K562 (cell line): Measurements from ENCODE around the gene ZDHHC5. TPM values are rescaled to one million over a fixed set of nuclear protein-coding genes. Genes with fewer than 3 reads are reported as not detected.

Source experiments
- CXXC5 ChIP-seq: fragments of 250-450 bp; sonication (Bioruptor Pico); IDR thresholded peaks from 2 replicates; pipeline ENCODE4 v1.8.0; 2022; ENCODE audit warnings: inconsistent platforms, mild to moderate bottlenecking, moderate library complexity
- E2F3 ChIP-seq: fragments of 250-450 bp; sonication (Bioruptor Pico); IDR thresholded peaks from 2 replicates; pipeline ENCODE4 v1.4.0; 2020; ENCODE audit warnings: mild to moderate bottlenecking
- ELF4 ChIP-seq: fragments of 450-650 bp; formaldehyde crosslinking; IDR thresholded peaks from 2 replicates; pipeline ENCODE4 v1.4.0; 2022; ENCODE audit warnings: missing genetic modification characterization
- ESRRB ChIP-seq: fragments of 250-450 bp; sonication (Bioruptor Pico); IDR thresholded peaks from 2 replicates; pipeline ENCODE4 v1.5.0; 2020; ENCODE audit warnings: mild to moderate bottlenecking, moderate library complexity, borderline replicate concordance
- HMGN3 ChIP-seq: IDR thresholded peaks from 2 replicates; pipeline ENCODE4 v1.6.1; 2011; ENCODE audit warnings: borderline replicate concordance, low read depth, mild to moderate bottlenecking, mixed read lengths, low read length; ENCODE audit not compliant: insufficient read length; ENCODE audit errors: extremely low read depth
- KDM4B ChIP-seq, 2 experiments: fragments of 450-650 bp in 1 of 2; sonication (generic) in 1 of 2; IDR thresholded peaks; 2 replicates each; pipeline ENCODE4 v1.6.1; 2016 to 2017; ENCODE audit warnings: borderline replicate concordance in 2 of 2, antibody characterized with exemption in 1 of 2, low read depth in 1 of 2, mild to moderate bottlenecking in 1 of 2
- LCOR ChIP-seq: sonication (generic); formaldehyde crosslinking; IDR thresholded peaks from 2 replicates; pipeline ENCODE4 v1.8.0; 2022; ENCODE audit warnings: mild to moderate bottlenecking, missing genetic modification reagents
- MAX ChIP-seq: sonication (generic); formaldehyde crosslinking; IDR thresholded peaks from 2 replicates; pipeline ENCODE4 v1.9.0; 2022; ENCODE audit warnings: mild to moderate bottlenecking, missing genetic modification reagents
- MLLT1 ChIP-seq, 2 experiments: fragments of 450-650 bp; IDR thresholded peaks; 2 replicates each; pipeline ENCODE4 v1.6.1; 2016
- POLR2A ChIP-seq: fragments of 450-650 bp; conservative IDR thresholded peaks from 2 replicates; pipeline ENCODE4 v1.6.1; 2016
- SIN3A ChIP-seq, 2 experiments: fragments of 150-350 bp in 1 of 2; IDR thresholded peaks; 2 replicates each; pipeline ENCODE4 v1.6.1; 2011 to 2016; ENCODE audit warnings: borderline replicate concordance in 2 of 2, low read depth in 2 of 2, low read length in 2 of 2, mild to moderate bottlenecking in 2 of 2, moderate library complexity in 2 of 2; ENCODE audit not compliant: control insufficient read depth in 1 of 2
- SPI1 ChIP-seq: IDR thresholded peaks from 2 replicates; pipeline ENCODE4 v1.6.1; 2011; ENCODE audit warnings: low read depth, low read length, control low read depth, borderline replicate concordance
- TAF15 ChIP-seq: fragments of 200-400 bp; formaldehyde crosslinking; IDR thresholded peaks from 2 replicates; pipeline ENCODE4 v1.6.1; 2017; ENCODE audit warnings: mild to moderate bottlenecking, low read depth, low read length, moderate library complexity
- TRIM28 ChIP-seq: fragments of 450-650 bp; IDR thresholded peaks from 2 replicates; pipeline ENCODE4 v1.6.1; 2017
- TSC22D4 ChIP-seq: fragments of 450-650 bp; IDR thresholded peaks from 2 replicates; pipeline ENCODE4 v1.6.1; 2016; ENCODE audit warnings: missing genetic modification characterization, missing biosample characterization, control low read depth
- YY1 ChIP-seq, 3 experiments: IDR thresholded peaks; 2 replicates each; pipeline ENCODE4 v1.6.1; 2011; ENCODE audit warnings: low read length in 2 of 3, mild to moderate bottlenecking in 2 of 3, moderate library complexity in 2 of 3, borderline replicate concordance in 1 of 3, control low read depth in 1 of 3, low read depth in 1 of 3; ENCODE audit not compliant: insufficient read depth in 3 of 3, insufficient replicate concordance in 2 of 3, control insufficient read depth in 1 of 3, insufficient read length in 1 of 3; ENCODE audit errors: extremely low read depth in 1 of 3
- ZC3H11A ChIP-seq: IDR thresholded peaks from 2 replicates; pipeline ENCODE4 v1.6.1; 2012; ENCODE audit warnings: low read depth, low read length, improper control_type of control experiment
- ZKSCAN1 ChIP-seq: fragments of 150-350 bp; IDR thresholded peaks from 2 replicates; pipeline ENCODE4 v1.6.1; 2016; ENCODE audit warnings: low read depth, low read length
- ZNF511 ChIP-seq: sonication (generic); formaldehyde crosslinking; IDR thresholded peaks from 2 replicates; pipeline ENCODE4 v1.8.0; 2022; ENCODE audit warnings: mild to moderate bottlenecking, missing genetic modification reagents
- ZNF785 ChIP-seq: fragments of 250-450 bp; sonication (Bioruptor Pico); IDR thresholded peaks from 2 replicates; pipeline ENCODE4 v1.4.0; 2020; ENCODE audit warnings: mild to moderate bottlenecking
- polyA plus RNA-seq, 8 experiments: library from polyadenylated mRNA; depleted of rRNA in 4 of 8; stranded (reverse) in 5 of 8; unstranded in 3 of 8; fragments of >200 nt; fragmentation: Nextera tagmentation in 2 of 8; fragmentation: Illumina TruSeq in 1 of 8; extraction: Ambion mirVana in 2 of 8; extraction: Trizol in 1 of 8; gene quantifications; 2 replicates each; pipeline versions ENCODE4 v1.2.1 to v1.2.3, GENCODE V29; 2011 to 2014; ENCODE audit warnings: inconsistent platforms in 1 of 8, missing spikeins in 1 of 8
- total RNA-seq, 7 experiments: library from RNA; depleted of rRNA in 6 of 7; stranded (reverse); fragments of >200 nt in 6 of 7; fragmentation: Illumina TruSeq in 2 of 7; extraction: Trizol in 2 of 7; gene quantifications; 2 replicates each; pipeline versions ENCODE4 v1.2.1 to v1.2.3, GENCODE V29; 2011 to 2021; ENCODE audit warnings: low replicate concordance in 1 of 7
- TF ChIP-seq, protein P1 (sequence below), 2 experiments: IDR thresholded peaks in 1 of 2; conservative IDR thresholded peaks in 1 of 2; 2 replicates each; pipeline ENCODE4 v1.6.1; 2016; ENCODE audit warnings: low read depth in 2 of 2, mild to moderate bottlenecking in 1 of 2, missing compliant biosample characterization in 1 of 2, missing genetic modification characterization in 1 of 2, moderate library complexity in 1 of 2

Gene ZDHHC5
- total and polyA plus RNA-seq, 9 of the 15 experiments (the other 6 are each of a cell fraction or from before 2014, with no cell fraction given): 3.8 to 64.2 (median 35.9) TPM

DNA sequence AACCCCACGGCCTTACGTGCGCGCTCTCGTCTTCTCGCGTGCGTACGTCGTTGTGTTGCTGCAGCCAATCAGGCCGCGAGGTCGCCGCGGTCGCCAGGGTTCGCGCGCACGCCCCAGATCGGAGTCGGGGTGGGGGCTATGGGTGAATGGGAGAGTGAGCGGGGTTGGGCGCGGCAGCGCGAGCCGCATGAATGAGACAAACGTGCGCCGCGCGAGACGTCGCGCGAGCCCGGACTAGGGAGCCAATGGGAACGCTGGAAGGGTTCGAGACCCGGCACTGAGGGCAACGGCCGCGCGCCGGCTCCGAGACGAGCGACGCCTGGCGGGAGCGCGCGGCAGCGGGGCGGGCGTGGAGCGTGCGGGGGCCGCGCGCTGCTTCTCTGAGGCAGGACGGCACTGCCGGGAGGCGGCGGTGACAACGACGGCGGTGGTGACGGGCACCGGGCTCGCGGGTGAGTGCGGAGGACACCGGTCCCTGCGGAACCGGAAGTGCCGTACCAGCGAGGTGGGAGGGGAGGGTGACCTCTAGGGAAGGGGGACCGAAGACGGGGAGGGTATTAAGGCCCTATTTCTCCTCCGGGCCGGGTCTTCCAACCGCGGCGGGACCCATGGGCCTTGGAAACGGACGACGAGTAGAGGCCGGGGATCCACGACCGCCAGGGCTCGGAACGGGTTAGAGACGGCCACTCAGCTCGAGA is at the start of gene ZDHHC5 (continued):
- TF ChIP-seq ZC3H11A: no peak
- no peak for TF ChIP-seq TAF15
- TF ChIP-seq YY1 (IDR thresholded peaks at IDR 0.05; ENCODE audit: borderline replicate concordance in 1 of 3, control insufficient read depth in 1 of 3, extremely low read depth in 1 of 3, insufficient read depth in 3 of 3, insufficient read length in 1 of 3, insufficient replicate concordance in 2 of 3, low read depth in 1 of 3, low read length in 2 of 3): peak in 2 of 3 experiments; percentile 67 to 72
- peak; percentile 93; the same call in 1 of the 2 replicates for TF ChIP-seq ZNF511 (CRISPR knock-in tag)
- no peak for TF ChIP-seq ZNF785
- no peak for TF ChIP-seq ESRRB (CRISPR knock-in tag)
- peak; percentile 90 for TF ChIP-seq HMGN3
- no peak for TF ChIP-seq LCOR (CRISPR knock-in tag)
- TF ChIP-seq TSC22D4 (tag): no peak
- peak in 1 of 2 experiments; percentile 18; a peak in 1 of 4 replicates for TF ChIP-seq KDM4B (IDR thresholded peaks at IDR 0.05; ENCODE audit: borderline replicate concordance in 2 of 2, low read depth in 1 of 2)
- TF ChIP-seq SIN3A (IDR thresholded peaks at IDR 0.05; ENCODE audit: borderline replicate concordance in 2 of 2, control insufficient read depth in 1 of 2, low read depth in 2 of 2, low read length in 2 of 2): peak; percentile 44 to 86
- peak; percentile 89 for TF ChIP-seq POLR2A
- TF ChIP-seq MLLT1 (IDR thresholded peaks at IDR 0.05): peak in 1 of 2 experiments; percentile 29; a peak in 2 of 4 replicates
- TF ChIP-seq, protein P1, sequence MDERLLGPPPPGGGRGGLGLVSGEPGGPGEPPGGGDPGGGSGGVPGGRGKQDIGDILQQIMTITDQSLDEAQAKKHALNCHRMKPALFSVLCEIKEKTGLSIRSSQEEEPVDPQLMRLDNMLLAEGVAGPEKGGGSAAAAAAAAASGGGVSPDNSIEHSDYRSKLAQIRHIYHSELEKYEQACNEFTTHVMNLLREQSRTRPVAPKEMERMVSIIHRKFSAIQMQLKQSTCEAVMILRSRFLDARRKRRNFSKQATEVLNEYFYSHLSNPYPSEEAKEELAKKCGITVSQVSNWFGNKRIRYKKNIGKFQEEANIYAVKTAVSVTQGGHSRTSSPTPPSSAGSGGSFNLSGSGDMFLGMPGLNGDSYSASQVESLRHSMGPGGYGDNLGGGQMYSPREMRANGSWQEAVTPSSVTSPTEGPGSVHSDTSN (CRISPR knock-in tag; IDR thresholded peaks at IDR 0.05; ENCODE audit: low read depth): no peak
- TF ChIP-seq, protein P1 (tag; conservative IDR thresholded peaks at IDR 0.05; ENCODE audit: low read depth): no peak
- TF ChIP-seq CXXC5: peak; percentile 97
- no peak for TF ChIP-seq E2F3 (CRISPR knock-in tag)
- TF ChIP-seq MAX (CRISPR knock-in tag): peak; percentile 85
- TF ChIP-seq TRIM28: peak; percentile 21; the same call in 1 of the 2 replicates
- no peak for TF ChIP-seq ZKSCAN1
- peak; percentile 52; the same call in 1 of the 2 replicates for TF ChIP-seq SPI1
- TF ChIP-seq ELF4: peak; percentile 75
